ENCODE data around the gene GPATCH1. TPM values are rescaled to one million over a fixed set of nuclear protein-coding genes. Genes with fewer than 3 reads are reported as not detected.

The GPATCH1 gene
- total RNA-seq, 2 donors from 2014 or later = 7.9 to 12.2 TPM

- TF ChIP-seq POLR2AphosphoS5 (IDR thresholded peaks at IDR 0.05) = no peak
- TF ChIP-seq, protein P1, sequence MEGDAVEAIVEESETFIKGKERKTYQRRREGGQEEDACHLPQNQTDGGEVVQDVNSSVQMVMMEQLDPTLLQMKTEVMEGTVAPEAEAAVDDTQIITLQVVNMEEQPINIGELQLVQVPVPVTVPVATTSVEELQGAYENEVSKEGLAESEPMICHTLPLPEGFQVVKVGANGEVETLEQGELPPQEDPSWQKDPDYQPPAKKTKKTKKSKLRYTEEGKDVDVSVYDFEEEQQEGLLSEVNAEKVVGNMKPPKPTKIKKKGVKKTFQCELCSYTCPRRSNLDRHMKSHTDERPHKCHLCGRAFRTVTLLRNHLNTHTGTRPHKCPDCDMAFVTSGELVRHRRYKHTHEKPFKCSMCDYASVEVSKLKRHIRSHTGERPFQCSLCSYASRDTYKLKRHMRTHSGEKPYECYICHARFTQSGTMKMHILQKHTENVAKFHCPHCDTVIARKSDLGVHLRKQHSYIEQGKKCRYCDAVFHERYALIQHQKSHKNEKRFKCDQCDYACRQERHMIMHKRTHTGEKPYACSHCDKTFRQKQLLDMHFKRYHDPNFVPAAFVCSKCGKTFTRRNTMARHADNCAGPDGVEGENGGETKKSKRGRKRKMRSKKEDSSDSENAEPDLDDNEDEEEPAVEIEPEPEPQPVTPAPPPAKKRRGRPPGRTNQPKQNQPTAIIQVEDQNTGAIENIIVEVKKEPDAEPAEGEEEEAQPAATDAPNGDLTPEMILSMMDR (IDR thresholded peaks at IDR 0.05) = no peak
- TF ChIP-seq POLR2A (IDR thresholded peaks at IDR 0.05) = no peak
- intact Hi-C loops (cut with DNase I) = no loop called here
- WGBS = 93% methylated on average over 5 of the region's 5 CpGs
Observed at GRCh38 chr19:33060586-33060985, 20.4 kb upstream of the GPATCH1 start.

GRCh38 chr19:33062902-33063301 lies 18.1 kb upstream of the GPATCH1 start:
- WGBS = 81% methylated on average over 5 of the region's 5 CpGs
- Histone ChIP-seq H3K27me3 (replicated peaks; ENCODE audit: insufficient read depth) (no peaks in the 10 kb centered on the region), H3K4me1 (replicated peaks) (no peaks in the 10 kb centered on the region), H3K9me3 (no peaks in the 10 kb centered on the region), H3K27ac (peak overlapping the region; percentile 89 to 94), H3K4me3 (peak overlapping the region; percentile 69 to 88), H3K36me3 (no peaks in the 10 kb centered on the region)
- intact Hi-C loops (cut with DNase I) = no loop called here
- TF ChIP-seq, protein P1 (IDR thresholded peaks at IDR 0.05) = no peak
- TF ChIP-seq POLR2A (IDR thresholded peaks at IDR 0.05) (no peak), POLR2AphosphoS5 (IDR thresholded peaks at IDR 0.05) (no peak)
- DNase-seq (ENCODE audit: low spot score) = no peak

More at GRCh38 chr19:33060586-33060985, 20.4 kb upstream of the GPATCH1 start:
- Histone ChIP-seq H3K27ac (peak overlapping the region; percentile 39 to 94), H3K9me3 (no peaks in the 10 kb centered on the region), H3K4me1 (replicated peaks) (no peaks in the 10 kb centered on the region), H3K27me3 (replicated peaks; ENCODE audit: insufficient read depth) (no peaks in the 10 kb centered on the region), H3K4me3 (no peak overlapping the region), H3K36me3 (no peaks in the 10 kb centered on the region)
- no peak for DNase-seq (ENCODE audit: low spot score)

- peak overlapping the region; percentile 69 to 88 for H3K4me3 ChIP-seq
- DNase-seq (ENCODE audit: low spot score) = peak; percentile 48
- 10% methylated on average over 7 of the region's 7 CpGs for WGBS
- H3K4me1 ChIP-seq (replicated peaks) = no peaks in the 10 kb centered on the region
- H3K9me3 ChIP-seq = no peaks in the 10 kb centered on the region
- H3K27ac ChIP-seq = peak overlapping the region; percentile 89 to 94
- TF ChIP-seq, protein P1 (IDR thresholded peaks at IDR 0.05) = no peak
- TF ChIP-seq POLR2AphosphoS5 (IDR thresholded peaks at IDR 0.05) = no peak
- TF ChIP-seq POLR2A (IDR thresholded peaks at IDR 0.05) = no peak
- intact Hi-C loops (cut with DNase I) = no loop called here
- no peaks in the 10 kb centered on the region for H3K36me3 ChIP-seq
- H3K27me3 ChIP-seq (replicated peaks; ENCODE audit: insufficient read depth) = no peaks in the 10 kb centered on the region
Observed at GRCh38 chr19:33063356-33063752, 17.6 kb upstream of the GPATCH1 start.

DNA sequence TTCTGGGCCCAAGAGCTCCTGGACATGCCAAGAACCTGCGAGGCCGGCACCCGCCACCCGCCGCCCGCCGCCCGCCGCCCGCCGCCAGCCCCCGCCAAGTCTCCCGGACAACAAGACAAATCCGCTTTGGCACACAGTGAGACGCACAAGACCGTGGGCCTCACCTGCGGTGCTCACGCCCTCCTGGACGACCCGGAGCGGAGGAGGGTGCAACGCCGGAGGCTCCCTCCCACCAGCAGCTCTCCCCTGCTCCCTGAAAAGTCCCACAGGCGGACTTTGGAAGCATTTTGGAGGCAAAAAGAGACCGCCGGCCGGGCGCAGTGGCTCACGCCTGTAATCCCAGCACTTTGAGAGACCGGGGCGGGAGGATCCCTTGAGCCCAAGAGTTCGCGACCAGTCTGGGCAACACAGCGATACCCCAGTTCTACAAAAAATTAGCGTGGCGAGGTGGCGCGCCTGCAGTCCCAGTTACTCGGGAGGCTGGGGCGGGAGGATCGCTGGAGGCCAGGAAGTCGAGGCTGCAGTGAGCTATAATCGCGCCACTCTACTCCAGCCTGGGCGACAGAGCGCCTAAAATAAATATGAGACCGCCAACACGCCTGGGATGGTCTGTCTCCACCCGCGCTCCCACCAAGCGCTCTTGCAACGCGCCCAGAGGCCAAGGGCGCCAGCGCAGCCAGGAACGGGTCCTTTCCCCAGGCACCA lies 17.1 kb upstream of the GPATCH1 start:
- 3% methylated on average over 33 of the region's 56 CpGs for WGBS
- Histone ChIP-seq H3K36me3 (no peaks in the 10 kb centered on the region), H3K4me3 (peak overlapping the region; percentile 69 to 88), H3K9me3 (no peaks in the 10 kb centered on the region), H3K4me1 (replicated peaks) (no peaks in the 10 kb centered on the region), H3K27me3 (replicated peaks; ENCODE audit: insufficient read depth) (no peaks in the 10 kb centered on the region), H3K27ac (peak overlapping the region; percentile 89 to 94)
- DNase-seq (ENCODE audit: low spot score) = peak; percentile 22
- intact Hi-C loops (cut with DNase I) = no loop called here
- TF ChIP-seq POLR2A (IDR thresholded peaks at IDR 0.05) = no peak
- TF ChIP-seq, protein P1 (IDR thresholded peaks at IDR 0.05) = no peak
- TF ChIP-seq POLR2AphosphoS5 (IDR thresholded peaks at IDR 0.05) = no peak

DNA sequence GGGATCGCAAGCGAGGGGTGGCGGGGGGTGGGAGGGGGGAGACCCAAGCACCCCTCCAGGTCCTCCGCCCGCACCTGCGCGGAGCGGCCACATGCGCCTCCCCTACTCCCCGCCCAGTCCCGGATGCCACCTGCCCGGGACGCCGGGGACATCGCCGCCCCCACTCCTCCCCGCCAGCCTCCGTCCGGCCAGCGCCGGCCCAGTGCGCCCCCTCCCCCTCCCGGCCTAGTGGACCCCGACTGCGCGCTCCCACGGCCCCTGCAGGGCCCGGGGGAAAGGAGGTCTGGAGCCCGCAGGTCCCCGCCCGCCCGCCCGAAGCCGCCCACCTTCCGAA lies 16.6 kb upstream of the GPATCH1 start:
- WGBS = under 1% methylated on average over 33 of the region's 35 CpGs
- Histone ChIP-seq H3K9me3 (no peaks in the 10 kb centered on the region), H3K4me1 (replicated peaks) (no peaks in the 10 kb centered on the region), H3K27ac (peak overlapping the region; percentile 89 to 94), H3K4me3 (peak overlapping the region; percentile 69 to 88), H3K27me3 (replicated peaks; ENCODE audit: insufficient read depth) (no peaks in the 10 kb centered on the region), H3K36me3 (no peaks in the 10 kb centered on the region)
- intact Hi-C loops (cut with DNase I) = no loop called here
- TF ChIP-seq POLR2AphosphoS5 (IDR thresholded peaks at IDR 0.05) = no peak
- TF ChIP-seq, protein P1 (IDR thresholded peaks at IDR 0.05) = no peak
- TF ChIP-seq POLR2A (IDR thresholded peaks at IDR 0.05) = no peak
- DNase-seq (ENCODE audit: low spot score) = peak; percentile 50

All from prostate gland (tissue), 2 donors.